Fibroblast of mammary gland (primary cell): ENCODE data around the gene STXBP5.

Experiments
- DNase-seq: peaks from one replicate; pipeline ENCODE4 v3.0.0-alpha.2; 2010; ENCODE audit warnings: low read depth
- H3K4me3 ChIP-seq: 2 replicates; pipeline ENCODE4 v1.5.1; 2011; ENCODE audit warnings: low read depth, mild to moderate bottlenecking, low read length, moderate library complexity; ENCODE audit not compliant: control insufficient read depth
- TF ChIP-seq, protein P1 (sequence below): conservative IDR thresholded peaks from 2 replicates; pipeline ENCODE4 v1.5.1; 2011; ENCODE audit warnings: low read depth, low read length, inconsistent platforms; ENCODE audit not compliant: control insufficient read depth, insufficient read depth

The STXBP5 gene

DNA sequence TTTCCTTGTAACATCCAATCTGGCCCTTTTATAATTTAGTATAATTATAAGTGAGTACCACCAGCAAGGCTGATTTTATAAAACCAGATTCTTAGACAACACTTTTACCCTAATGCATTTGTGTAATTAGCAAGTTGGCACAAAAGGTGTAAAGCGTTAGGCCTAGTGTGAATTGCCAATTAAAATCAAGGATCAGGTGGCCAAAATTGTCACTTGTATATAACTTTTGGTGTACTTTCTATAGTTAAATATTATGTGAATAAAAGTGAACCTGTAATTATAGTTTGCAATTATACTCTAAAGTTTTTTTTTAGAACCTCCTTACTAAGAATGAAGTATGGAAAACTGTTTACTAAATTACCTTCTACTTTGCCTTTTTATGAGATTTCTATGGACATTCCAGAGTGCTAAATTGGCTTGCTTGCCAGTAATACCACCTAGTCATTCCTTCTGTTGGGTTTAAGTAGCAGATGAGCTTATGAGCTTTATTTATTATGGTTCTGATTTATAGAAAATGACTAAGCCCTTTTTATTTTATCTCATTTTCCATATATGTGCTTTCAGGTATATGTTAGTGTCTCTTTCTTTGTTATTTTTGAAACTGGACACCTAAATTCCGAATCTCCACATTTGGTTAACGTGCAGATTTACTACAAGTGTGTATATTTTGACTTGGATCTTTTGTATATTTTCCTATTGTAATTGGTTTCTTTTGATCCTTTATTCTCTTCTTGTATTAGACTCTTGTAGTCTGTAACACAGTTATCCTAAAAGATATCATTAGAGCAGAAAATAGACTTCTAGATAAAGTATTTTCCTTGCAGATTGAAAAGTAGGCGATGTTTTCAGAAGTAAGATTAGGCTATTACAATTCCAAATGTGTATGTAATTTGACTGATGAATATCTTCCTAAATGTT lies 3.9 kb downstream of the STXBP5 start:
- TF ChIP-seq, protein P1, sequence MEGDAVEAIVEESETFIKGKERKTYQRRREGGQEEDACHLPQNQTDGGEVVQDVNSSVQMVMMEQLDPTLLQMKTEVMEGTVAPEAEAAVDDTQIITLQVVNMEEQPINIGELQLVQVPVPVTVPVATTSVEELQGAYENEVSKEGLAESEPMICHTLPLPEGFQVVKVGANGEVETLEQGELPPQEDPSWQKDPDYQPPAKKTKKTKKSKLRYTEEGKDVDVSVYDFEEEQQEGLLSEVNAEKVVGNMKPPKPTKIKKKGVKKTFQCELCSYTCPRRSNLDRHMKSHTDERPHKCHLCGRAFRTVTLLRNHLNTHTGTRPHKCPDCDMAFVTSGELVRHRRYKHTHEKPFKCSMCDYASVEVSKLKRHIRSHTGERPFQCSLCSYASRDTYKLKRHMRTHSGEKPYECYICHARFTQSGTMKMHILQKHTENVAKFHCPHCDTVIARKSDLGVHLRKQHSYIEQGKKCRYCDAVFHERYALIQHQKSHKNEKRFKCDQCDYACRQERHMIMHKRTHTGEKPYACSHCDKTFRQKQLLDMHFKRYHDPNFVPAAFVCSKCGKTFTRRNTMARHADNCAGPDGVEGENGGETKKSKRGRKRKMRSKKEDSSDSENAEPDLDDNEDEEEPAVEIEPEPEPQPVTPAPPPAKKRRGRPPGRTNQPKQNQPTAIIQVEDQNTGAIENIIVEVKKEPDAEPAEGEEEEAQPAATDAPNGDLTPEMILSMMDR: no peak
- H3K4me3 ChIP-seq: no peak overlapping the region
- DNase-seq: no peak

DNA sequence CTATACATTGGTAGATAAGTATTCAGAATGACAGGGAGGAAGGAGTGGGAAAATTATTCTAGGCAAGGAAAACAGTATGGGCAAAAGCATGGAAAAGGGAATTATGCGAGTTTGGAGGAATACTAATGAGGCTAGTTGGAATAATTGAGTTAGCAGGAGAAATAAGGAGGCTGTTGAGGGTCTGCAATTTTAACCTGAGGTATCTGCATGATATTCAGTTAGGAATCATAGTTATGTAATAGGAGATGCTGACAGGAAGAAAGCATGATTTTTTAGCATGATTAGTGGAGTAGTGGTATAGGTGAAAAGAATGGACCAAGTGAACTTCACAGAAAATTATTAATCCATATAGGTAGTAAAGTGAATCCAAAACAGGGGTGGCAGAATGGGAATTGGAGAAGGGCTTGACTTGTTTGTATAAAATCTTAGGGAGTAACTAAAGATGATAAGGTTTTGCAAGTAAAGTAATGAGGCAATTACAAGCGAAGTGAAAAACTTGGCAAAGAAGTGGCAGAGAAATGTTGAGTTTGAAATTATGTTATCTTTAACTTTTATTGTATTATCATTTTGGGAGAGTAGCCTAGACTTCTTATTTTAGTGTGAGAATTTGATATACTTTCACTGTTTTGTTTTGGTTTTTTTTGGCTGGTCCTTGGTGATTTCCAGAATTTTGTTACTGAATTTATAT lies 5.7 kb downstream of the STXBP5 start:
- H3K4me3 ChIP-seq: no peak overlapping the region
- DNase-seq: no peak
- TF ChIP-seq, protein P1: no peak

DNA sequence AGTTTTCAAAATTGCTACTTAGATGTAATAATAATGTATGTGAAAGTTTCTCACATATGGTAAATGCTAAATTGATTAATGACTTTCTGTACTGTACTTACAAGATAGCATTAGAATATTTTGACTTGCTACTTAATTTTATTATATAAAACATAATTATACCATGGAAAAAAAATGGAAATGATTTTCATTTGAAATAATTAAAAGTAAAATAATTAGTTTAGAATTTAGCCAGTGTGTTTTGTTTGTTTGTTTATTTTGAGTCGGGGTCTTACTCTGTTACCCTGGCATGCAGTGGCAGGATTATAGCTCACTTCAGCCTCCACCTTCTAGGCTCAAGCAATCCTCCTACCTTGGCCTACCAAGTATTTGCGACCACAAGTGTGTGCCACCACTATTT lies 7.1 kb downstream of the STXBP5 start:
- TF ChIP-seq, protein P1: no peak
- H3K4me3 ChIP-seq: no peak overlapping the region
- no peak for DNase-seq

DNA sequence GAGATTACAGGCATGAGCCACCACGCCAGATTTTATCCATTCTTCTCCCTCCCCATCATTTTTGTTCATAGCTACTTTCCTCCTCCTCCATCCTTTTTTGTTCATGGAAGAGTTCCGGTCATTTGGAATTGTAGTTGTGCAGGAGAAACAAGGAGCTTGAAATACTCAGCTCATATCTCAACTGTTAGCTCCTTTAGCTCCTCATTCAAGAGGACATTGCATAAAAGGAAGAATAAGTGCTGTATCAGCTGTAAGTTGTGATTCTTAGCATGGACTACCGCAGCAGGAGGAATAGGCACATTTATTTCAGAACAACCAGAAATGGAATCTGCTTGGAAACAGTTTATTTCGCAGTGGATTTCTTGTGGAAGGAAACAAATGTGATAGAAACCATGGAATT lies 7.6 kb downstream of the STXBP5 start:
- no peak overlapping the region for H3K4me3 ChIP-seq
- TF ChIP-seq, protein P1: no peak
- no peak for DNase-seq

DNA sequence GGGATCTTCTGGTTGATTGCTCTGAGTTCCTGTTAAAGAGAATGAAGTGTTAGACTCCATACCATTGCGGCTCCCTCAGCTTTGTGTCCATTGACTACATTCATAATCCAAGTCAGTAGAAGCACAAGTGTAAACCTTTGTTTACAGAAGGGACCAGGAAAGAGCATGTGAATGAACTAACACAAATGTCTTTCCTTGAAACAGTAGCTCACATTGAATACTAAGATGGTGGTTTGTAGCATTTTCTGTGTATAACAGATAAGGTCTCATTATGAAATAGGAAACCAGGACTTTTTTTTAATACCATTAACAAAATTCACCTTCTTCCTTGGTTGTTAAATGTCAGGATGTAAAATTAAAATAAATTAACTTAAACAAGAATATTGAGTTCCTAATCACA lies 8.4 kb downstream of the STXBP5 start:
- TF ChIP-seq, protein P1: no peak
- H3K4me3 ChIP-seq: no peak overlapping the region
- DNase-seq: no peak

DNA sequence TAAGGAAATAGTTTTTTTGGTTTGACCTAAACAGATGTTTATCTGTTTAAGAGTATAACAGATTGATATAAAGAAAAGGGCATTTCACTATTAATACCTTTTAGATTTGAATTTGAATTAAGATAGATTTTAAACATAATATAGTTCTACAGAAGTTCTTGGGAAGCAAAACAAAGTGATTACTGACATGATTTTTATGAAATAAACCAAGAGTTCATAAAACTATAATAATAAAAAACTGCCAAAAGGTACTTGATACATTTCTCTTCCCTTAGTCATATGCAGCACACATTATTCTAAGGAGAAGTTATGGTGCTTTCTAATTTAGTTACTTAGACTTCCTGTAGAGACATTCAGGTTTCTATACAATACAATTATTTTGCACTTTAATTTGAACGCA lies 9.6 kb downstream of the STXBP5 start:
- TF ChIP-seq, protein P1: no peak

More for the DNA sequence above, 9.6 kb downstream of the STXBP5 start:
- no peak overlapping the region for H3K4me3 ChIP-seq
- no peak for DNase-seq
